CD4-positive, alpha-beta T cell (primary cell): ENCODE data around the gene IL18R1. TPM values are rescaled to one million over a fixed set of nuclear protein-coding genes. Genes with fewer than 3 reads are reported as not detected.

Experiments used
- ATAC-seq: fragments of 200-7000 bp; cut with Tn5 transposase; one replicate; pipeline ENCODE4 v1.10.0; 2022; ENCODE audit warnings: mild to moderate bottlenecking; ENCODE audit not compliant: poor library complexity
- CTCF ChIA-PET: fragments of 350-600 bp; sonication (Branson Sonifier 250); formaldehyde crosslinking; loops from one replicate; lab custom pipeline; 2021; ENCODE audit warnings: antibody characterized with exemption, inconsistent platforms; lab: Charles Lee
- POLR2A ChIA-PET: fragments of 350-600 bp; sonication (Branson Sonifier 250); formaldehyde crosslinking; loops from one replicate; lab custom pipeline; 2021; ENCODE audit warnings: antibody characterized with exemption, inconsistent platforms; lab: Charles Lee
- DNase-seq, 14 experiments: peaks; one replicate each; pipeline ENCODE4 v3.0.0-alpha.2; 2013 to 2020; ENCODE audit warnings: mixed read lengths in 2 of 14
- H3K27ac ChIP-seq, 2 donors: one replicate each; pipeline versions ENCODE4 v1.5.1 to v1.7.0; 2013; ENCODE audit warnings: low read length in 2 of 2, low read depth in 1 of 2, mild to moderate bottlenecking in 1 of 2
- H3K27me3 ChIP-seq, 2 experiments: 1 replicate in 1 of 2; 2 replicates in 1 of 2; pipeline versions ENCODE4 v1.6.1 to v1.7.0; 2013; ENCODE audit warnings: low read length in 2 of 2, control low read depth in 1 of 2, mild to moderate bottlenecking in 1 of 2, moderate library complexity in 1 of 2; ENCODE audit not compliant: insufficient read depth in 2 of 2, control insufficient read depth in 1 of 2
- H3K36me3 ChIP-seq: one replicate; pipeline ENCODE4 v1.6.1; 2013; ENCODE audit warnings: low read length, control low read depth; ENCODE audit not compliant: insufficient read depth
- H3K4me1 ChIP-seq: one replicate; pipeline ENCODE4 v1.6.1; 2013; ENCODE audit warnings: low read length, control low read depth; ENCODE audit not compliant: insufficient read depth
- H3K4me3 ChIP-seq: one replicate; pipeline ENCODE4 v1.5.1; 2013; ENCODE audit warnings: mild to moderate bottlenecking, low read length, moderate library complexity
- H3K9me3 ChIP-seq, 2 experiments: 1 replicate in 1 of 2; 2 replicates in 1 of 2; pipeline versions ENCODE4 v1.6.1 to v1.7.0; 2013; ENCODE audit warnings: low read length in 2 of 2, mild to moderate bottlenecking in 2 of 2, control low read depth in 1 of 2, moderate library complexity in 1 of 2; ENCODE audit not compliant: control insufficient read depth in 1 of 2, insufficient read depth in 1 of 2
- H3K27ac Mint-ChIP-seq: one replicate; pipeline ENCODE4 v1.8.0; 2020; ENCODE audit warnings: mixed read lengths
- H3K27me3 Mint-ChIP-seq: one replicate; pipeline ENCODE4 v1.8.0; 2021; ENCODE audit warnings: mixed read lengths
- H3K36me3 Mint-ChIP-seq: one replicate; pipeline ENCODE4 v1.8.0; 2021; ENCODE audit warnings: low read depth, mixed read lengths
- H3K4me1 Mint-ChIP-seq: one replicate; pipeline ENCODE4 v1.8.0; 2021; ENCODE audit warnings: low read depth, mixed read lengths
- H3K4me3 Mint-ChIP-seq: one replicate; pipeline ENCODE4 v1.8.0; 2020; ENCODE audit warnings: mild to moderate bottlenecking, mixed read lengths
- H3K9me3 Mint-ChIP-seq: one replicate; pipeline ENCODE4 v1.8.0; 2020; ENCODE audit warnings: mixed read lengths
- CTCF ChIP-seq: fragments of 200-600 bp; IDR thresholded peaks from one replicate; pipeline ENCODE4 v1.8.0; 2022; ENCODE audit warnings: antibody characterized with exemption, mild to moderate bottlenecking
- intact Hi-C, 2 experiments: fragments of 100-400 bp; cut with DNase I in 1 of 2; cut with micrococcal nuclease in 1 of 2; formaldehyde crosslinking; loops; one replicate each; pipeline versions ENCODE4 v1.15.1 to v1.9.0; 2023 to 2025; cut with DNase I, micrococcal nuclease
- total RNA-seq, 174 experiments: library from RNA in 2 of 174; stranded (reverse) in 2 of 174; gene quantifications; one replicate each; pipeline ENCODE4 v1.2.3 and lab custom pipeline; 2021 to 2026

IL18R1 gene
- total RNA-seq, 2 experiments from 2014 or later: 7.6 to 9.1 TPM

- Mint-ChIP-seq H3K4me1 (peaks cover 56% of the 10 kb centered on the region), H3K9me3 (no peaks in the 10 kb centered on the region), H3K27me3 (no peaks in the 10 kb centered on the region), H3K36me3 (peaks cover 15% of the 10 kb centered on the region), H3K4me3 (peak overlapping the region; percentile 91), H3K27ac (peak overlapping the region; percentile 27)
- intact Hi-C loops: loop anchor here (2.0 to 5.0 kb wide), 5 partner anchors 60 to 336 kb away; no protein-coding TSS in a partner anchor
- Histone ChIP-seq H3K27me3 (no peaks in the 10 kb centered on the region), H3K4me1 (peaks cover 31% of the 10 kb centered on the region), H3K27ac (no peak overlapping the region), H3K9me3 (no peaks in the 10 kb centered on the region), H3K4me3 (peak overlapping the region; percentile 97), H3K36me3 (peaks cover 10% of the 10 kb centered on the region)
- DNase-seq (peak in 4 of 14 experiments; percentile 33 to 57 (median 42)), ATAC-seq (no peak)
- CTCF ChIA-PET: interaction anchor here (0.7 kb wide), 1 partner anchor 10 kb away, joined by 3 read pairs; no protein-coding TSS in a partner anchor
- POLR2A ChIA-PET: interaction anchor here (0.9 kb wide), 1 partner anchor 84 kb away, joined by 3 read pairs; no protein-coding TSS in a partner anchor
- no peak for TF ChIP-seq CTCF
These were observed 2.9 kb downstream of the IL18R1 start for GRCh38 chr2:102358496-102358895.

- H3K4me1 ChIP-seq: peaks cover 31% of the 10 kb centered on the region
- no peaks in the 10 kb centered on the region for H3K27me3 ChIP-seq
- DNase-seq (no peak), ATAC-seq (no peak)
- H3K4me1 Mint-ChIP-seq: peaks cover 60% of the 10 kb centered on the region
- peaks cover 16% of the 10 kb centered on the region for H3K36me3 ChIP-seq
- intact Hi-C loops: loop anchor here (2.0 to 5.0 kb wide), 5 partner anchors 59 to 337 kb away; no protein-coding TSS in a partner anchor
- peaks cover 24% of the 10 kb centered on the region for H3K36me3 Mint-ChIP-seq
- H3K27ac ChIP-seq: no peak overlapping the region
- no peak overlapping the region for H3K4me3 ChIP-seq
- no peak for TF ChIP-seq CTCF
- ChIA-PET CTCF (interaction anchor here (1.2 kb wide), 1 partner anchor 84 kb away, joined by 3 read pairs; no protein-coding TSS in a partner anchor), POLR2A (interaction anchor here (0.9 kb wide), 1 partner anchor 83 kb away, joined by 3 read pairs; no protein-coding TSS in a partner anchor)
- H3K9me3 Mint-ChIP-seq: no peaks in the 10 kb centered on the region
- H3K27me3 Mint-ChIP-seq: no peaks in the 10 kb centered on the region
- H3K27ac Mint-ChIP-seq: peak overlapping the region; percentile 27
- H3K4me3 Mint-ChIP-seq: no peak overlapping the region
- no peaks in the 10 kb centered on the region for H3K9me3 ChIP-seq
These were observed 3.9 kb downstream of the IL18R1 start for GRCh38 chr2:102359527-102359926.

- Histone ChIP-seq H3K4me3 (no peak overlapping the region), H3K27me3 (no peaks in the 10 kb centered on the region), H3K9me3 (peaks cover 5 to 15% of the 10 kb centered on the region in 2 experiments), H3K36me3 (peaks cover 16% of the 10 kb centered on the region), H3K4me1 (peaks cover 42% of the 10 kb centered on the region), H3K27ac (no peak overlapping the region)
- ATAC-seq (no peak), DNase-seq (no peak)
- Mint-ChIP-seq H3K9me3 (peaks cover 5% of the 10 kb centered on the region), H3K27me3 (no peaks in the 10 kb centered on the region), H3K36me3 (peaks cover 44% of the 10 kb centered on the region), H3K27ac (peak overlapping the region; percentile 40), H3K4me1 (peaks cover 60% of the 10 kb centered on the region), H3K4me3 (no peak overlapping the region)
- intact Hi-C loops: no loop called here
- CTCF ChIA-PET: interaction anchor here (1.1 kb wide), 1 partner anchor 81 kb away, joined by 3 read pairs; no protein-coding TSS in a partner anchor
- POLR2A ChIA-PET: no interaction called here
- no peak for TF ChIP-seq CTCF
These were observed 6.1 kb downstream of the IL18R1 start for GRCh38 chr2:102361632-102362241.
